Hepatocyte (in vitro differentiated cells): ENCODE results near the gene TOR3A. TPM values are rescaled to one million over a fixed set of nuclear protein-coding genes. Genes with fewer than 3 reads are reported as not detected.

ENCODE experiments used
- DNase-seq: peaks from one replicate; pipeline ENCODE4 v3.0.0-alpha.2; 2016; ENCODE audit warnings: low spot score
- H2AFZ ChIP-seq: fragments of 200-600 bp; sonication (generic); 2 replicates; pipeline ENCODE4 v1.6.0; 2016; ENCODE audit warnings: antibody characterized with exemption, mild to moderate bottlenecking
- H3K27ac ChIP-seq: fragments of 200-600 bp; sonication (generic); 2 replicates; pipeline ENCODE4 v1.5.1; 2016; ENCODE audit warnings: mild to moderate bottlenecking
- H3K27me3 ChIP-seq: fragments of 200-600 bp; sonication (generic); 2 replicates; pipeline ENCODE4 v1.6.1; 2016
- H3K36me3 ChIP-seq: fragments of 200-600 bp; sonication (generic); replicated peaks from 2 replicates; pipeline ENCODE4 v1.5.1; 2016; ENCODE audit warnings: low read depth; ENCODE audit not compliant: insufficient read depth
- H3K4me1 ChIP-seq: fragments of 200-600 bp; sonication (generic); 2 replicates; pipeline ENCODE4 v1.5.1; 2016; ENCODE audit warnings: mild to moderate bottlenecking, moderate library complexity; ENCODE audit not compliant: insufficient read depth
- H3K4me2 ChIP-seq: fragments of 200-600 bp; sonication (generic); 2 replicates; pipeline ENCODE4 v1.6.0; 2016
- H3K4me3 ChIP-seq: fragments of 200-600 bp; sonication (generic); 2 replicates; pipeline ENCODE4 v1.5.1; 2016; ENCODE audit warnings: mild to moderate bottlenecking
- H3K79me2 ChIP-seq: fragments of 200-600 bp; sonication (generic); 2 replicates; pipeline ENCODE4 v1.6.0; 2017; ENCODE audit warnings: mild to moderate bottlenecking
- H3K9me2 ChIP-seq: fragments of 200-600 bp; sonication (generic); replicated peaks from 2 replicates; pipeline ENCODE4 v1.6.0; 2017; ENCODE audit warnings: mild to moderate bottlenecking; ENCODE audit not compliant: insufficient read depth
- H3K9me3 ChIP-seq: fragments of 200-600 bp; sonication (generic); 2 replicates; pipeline ENCODE4 v1.5.1; 2016; ENCODE audit warnings: low read depth, mild to moderate bottlenecking
- H4K20me1 ChIP-seq: fragments of 200-600 bp; sonication (generic); 2 replicates; pipeline ENCODE4 v1.6.0; 2016; ENCODE audit warnings: mild to moderate bottlenecking; ENCODE audit not compliant: insufficient read depth, poor library complexity, severe bottlenecking
- EZH2 ChIP-seq: fragments of 200-600 bp; sonication (generic); IDR thresholded peaks from 2 replicates; pipeline ENCODE4 v1.6.1; 2016; ENCODE audit warnings: antibody characterized with exemption, mild to moderate bottlenecking, borderline replicate concordance
- EZH2phosphoT487 ChIP-seq: fragments of 200-600 bp; sonication (generic); IDR thresholded peaks from one replicate; pipeline ENCODE4 v1.6.1; 2018; ENCODE audit warnings: antibody characterized with exemption, mild to moderate bottlenecking, low read depth, moderate library complexity; ENCODE audit not compliant: unreplicated experiment, severe bottlenecking
- WGBS: methylation state at CpG from one replicate; pipeline ENCODE4 v1.1.6; 2016; ENCODE audit warnings: low lambda C conversion rate; ENCODE audit errors: missing lambda C conversion rate; 5-methylcytosine and 5-hydroxymethylcytosine counted together
- polyA plus RNA-seq: library from polyadenylated mRNA; unstranded; fragments of >200 nt; fragmentation: Nextera tagmentation; extraction: Ambion mirVana; gene quantifications from 2 replicates; pipeline ENCODE4 v1.2.1, GENCODE V29; 2016
- total RNA-seq: library from RNA; depleted of rRNA; stranded (reverse); fragments of >200 nt; gene quantifications from 2 replicates; pipeline ENCODE4 v1.2.3, GENCODE V29; 2014
- TF ChIP-seq, protein P1 (sequence below): fragments of 200-600 bp; sonication (generic); IDR thresholded peaks from 2 replicates; pipeline ENCODE4 v1.5.1; 2016; ENCODE audit warnings: antibody characterized with exemption, mild to moderate bottlenecking; ENCODE audit not compliant: poor library complexity

TOR3A gene
- total and polyA plus RNA-seq, 2 experiments from 2014 or later: 20.3 to 21.3 TPM

DNA sequence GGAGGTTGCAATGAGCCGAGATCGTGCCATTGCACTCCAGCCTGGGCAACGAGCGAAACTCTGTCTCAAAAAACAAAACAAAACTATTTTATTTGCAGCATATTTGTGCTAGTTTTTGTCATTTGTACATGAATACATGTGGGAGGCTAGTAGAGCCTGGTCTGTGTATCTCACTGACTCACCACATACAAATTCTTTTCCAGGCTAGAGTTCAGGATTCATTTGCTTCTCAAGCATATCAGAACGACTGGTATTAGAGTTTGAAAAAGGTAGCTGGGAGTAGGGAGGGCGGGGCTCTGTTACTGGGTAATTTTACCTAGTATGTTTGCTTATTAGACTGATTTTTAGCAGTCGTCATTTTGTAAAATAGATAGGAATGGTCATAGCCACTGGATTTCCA is 4.5 kb upstream of the TOR3A start:
- Histone ChIP-seq H3K36me3 (no peaks in the 10 kb centered on the region), H3K9me3 (no peaks in the 10 kb centered on the region), H3K79me2 (peaks cover 4% of the 10 kb centered on the region), H4K20me1 (no peaks in the 10 kb centered on the region), H2AFZ (no peak overlapping the region), H3K27me3 (no peaks in the 10 kb centered on the region), H3K27ac (no peak overlapping the region), H3K4me2 (no peak overlapping the region), H3K4me1 (peaks cover 10% of the 10 kb centered on the region), H3K4me3 (no peak overlapping the region), H3K9me2 (no peaks in the 10 kb centered on the region)
- TF ChIP-seq EZH2: no peak
- no peak for TF ChIP-seq EZH2phosphoT487
- TF ChIP-seq, protein P1, sequence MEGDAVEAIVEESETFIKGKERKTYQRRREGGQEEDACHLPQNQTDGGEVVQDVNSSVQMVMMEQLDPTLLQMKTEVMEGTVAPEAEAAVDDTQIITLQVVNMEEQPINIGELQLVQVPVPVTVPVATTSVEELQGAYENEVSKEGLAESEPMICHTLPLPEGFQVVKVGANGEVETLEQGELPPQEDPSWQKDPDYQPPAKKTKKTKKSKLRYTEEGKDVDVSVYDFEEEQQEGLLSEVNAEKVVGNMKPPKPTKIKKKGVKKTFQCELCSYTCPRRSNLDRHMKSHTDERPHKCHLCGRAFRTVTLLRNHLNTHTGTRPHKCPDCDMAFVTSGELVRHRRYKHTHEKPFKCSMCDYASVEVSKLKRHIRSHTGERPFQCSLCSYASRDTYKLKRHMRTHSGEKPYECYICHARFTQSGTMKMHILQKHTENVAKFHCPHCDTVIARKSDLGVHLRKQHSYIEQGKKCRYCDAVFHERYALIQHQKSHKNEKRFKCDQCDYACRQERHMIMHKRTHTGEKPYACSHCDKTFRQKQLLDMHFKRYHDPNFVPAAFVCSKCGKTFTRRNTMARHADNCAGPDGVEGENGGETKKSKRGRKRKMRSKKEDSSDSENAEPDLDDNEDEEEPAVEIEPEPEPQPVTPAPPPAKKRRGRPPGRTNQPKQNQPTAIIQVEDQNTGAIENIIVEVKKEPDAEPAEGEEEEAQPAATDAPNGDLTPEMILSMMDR: no peak
- WGBS: 81% methylated on average over 7 of the region's 7 CpGs
- no peak for DNase-seq

DNA sequence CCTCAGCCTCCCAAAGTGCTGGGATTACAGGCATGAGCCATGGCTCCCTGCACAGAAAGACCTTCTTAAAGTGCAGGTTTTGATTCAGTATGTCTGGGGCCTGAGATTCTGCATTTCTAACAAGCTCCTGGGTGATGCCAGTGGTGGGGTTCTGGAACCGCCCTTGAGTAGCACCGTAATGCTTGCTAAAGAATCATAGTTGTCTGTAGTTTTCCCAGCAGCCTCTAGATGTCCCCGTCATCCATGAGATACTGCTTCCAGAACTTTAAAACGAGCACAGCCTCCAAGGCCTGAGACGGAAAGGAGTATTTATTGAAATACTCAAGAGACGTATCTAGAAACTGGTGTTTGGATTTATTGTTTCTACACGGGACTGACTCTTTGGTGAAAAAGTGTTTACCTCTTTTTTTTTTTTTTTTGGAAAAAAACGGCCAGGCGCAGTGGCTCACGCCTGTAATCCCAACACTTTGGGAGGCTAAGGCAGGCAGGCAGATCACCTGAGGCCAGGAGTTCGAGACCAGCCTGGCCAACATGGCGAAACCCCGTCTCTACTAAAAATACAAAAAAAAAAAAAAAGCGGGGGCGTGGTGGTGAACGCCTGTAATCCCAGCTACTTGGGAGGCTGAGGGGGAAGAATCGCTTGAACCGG is 2.6 kb upstream of the TOR3A start:
- WGBS: 62% methylated on average over 17 of the region's 18 CpGs
- TF ChIP-seq, protein P1: peak; percentile 74
- TF ChIP-seq EZH2phosphoT487: no peak

GRCh38 chr1:179080866-179081686 is 794 bp upstream of the TOR3A start:
- H3K4me3 ChIP-seq: peak overlapping the region; percentile 86
- H3K9me3 ChIP-seq: no peaks in the 10 kb centered on the region
- no peak for TF ChIP-seq EZH2phosphoT487
- no peak for TF ChIP-seq EZH2
- TF ChIP-seq, protein P1: no peak
- no peaks in the 10 kb centered on the region for H4K20me1 ChIP-seq
- H3K4me1 ChIP-seq: peaks cover 16% of the 10 kb centered on the region
- H3K79me2 ChIP-seq: peaks cover 27% of the 10 kb centered on the region
- H2AFZ ChIP-seq: peak overlapping the region; percentile 55
- no peaks in the 10 kb centered on the region for H3K36me3 ChIP-seq
- H3K27ac ChIP-seq: peak overlapping the region; percentile 85
- 54% methylated on average over 18 of the region's 18 CpGs for WGBS
- no peaks in the 10 kb centered on the region for H3K9me2 ChIP-seq
- H3K27me3 ChIP-seq: no peaks in the 10 kb centered on the region
- H3K4me2 ChIP-seq: peak overlapping the region; percentile 100
- DNase-seq: no peak

More for the DNA sequence above, 2.6 kb upstream of the TOR3A start:
- no peak overlapping the region for H2AFZ ChIP-seq
- no peaks in the 10 kb centered on the region for H3K9me3 ChIP-seq
- H3K27me3 ChIP-seq: no peaks in the 10 kb centered on the region
- H3K9me2 ChIP-seq: no peaks in the 10 kb centered on the region
- H3K79me2 ChIP-seq: peaks cover 21% of the 10 kb centered on the region
- no peaks in the 10 kb centered on the region for H3K36me3 ChIP-seq
- H4K20me1 ChIP-seq: no peaks in the 10 kb centered on the region
- no peak overlapping the region for H3K4me2 ChIP-seq
- no peak overlapping the region for H3K4me3 ChIP-seq
- peaks cover 16% of the 10 kb centered on the region for H3K4me1 ChIP-seq
- no peak overlapping the region for H3K27ac ChIP-seq
- DNase-seq: peak; percentile 85
